SK-N-SH treated with all-trans-retinoic acid at 6 μM for 48 hours (cell line): Measurements from ENCODE around the gene AGPAT4.

ENCODE experiments used
- ATAC-seq: fragments of 200-7000 bp; cut with Tn5 transposase; 3 replicates; pipeline ENCODE4 v1.9.1; 2020; ENCODE audit warnings: mild to moderate bottlenecking, moderate library complexity
- ARNTL ChIP-seq: fragments of 450-650 bp; formaldehyde crosslinking; IDR thresholded peaks from 2 replicates; pipeline ENCODE4 v1.5.0; 2020; ENCODE audit warnings: low read depth, mild to moderate bottlenecking, moderate library complexity, borderline replicate concordance
- BACH2 ChIP-seq: fragments of 250-450 bp; sonication (Bioruptor Pico); IDR thresholded peaks from 2 replicates; pipeline ENCODE4 v1.9.0; 2021; ENCODE audit warnings: mild to moderate bottlenecking, borderline replicate concordance
- CREB5 ChIP-seq: fragments of 250-450 bp; sonication (Bioruptor Pico); IDR thresholded peaks from 2 replicates; pipeline ENCODE4 v1.5.1; 2020; ENCODE audit warnings: low read depth, mild to moderate bottlenecking, moderate library complexity
- CSDC2 ChIP-seq: fragments of 250-450 bp; sonication (Bioruptor Pico); IDR thresholded peaks from 2 replicates; pipeline ENCODE4 v1.5.0; 2020; ENCODE audit warnings: mild to moderate bottlenecking, moderate library complexity
- CSRNP3 ChIP-seq: fragments of 250-450 bp; sonication (Bioruptor Pico); IDR thresholded peaks from 2 replicates; pipeline ENCODE4 v1.5.1; 2021; ENCODE audit warnings: mild to moderate bottlenecking, moderate library complexity
- ESRRG ChIP-seq: fragments of 250-450 bp; sonication (Bioruptor Pico); IDR thresholded peaks from 2 replicates; pipeline ENCODE4 v1.6.1; 2021; ENCODE audit warnings: mild to moderate bottlenecking
- GLIS3 ChIP-seq: fragments of 250-450 bp; sonication (Bioruptor Pico); IDR thresholded peaks from 2 replicates; pipeline ENCODE4 v1.5.0; 2020; ENCODE audit warnings: mild to moderate bottlenecking, moderate library complexity
- ISL1 ChIP-seq: fragments of 250-450 bp; sonication (Bioruptor Pico); IDR thresholded peaks from 2 replicates; pipeline ENCODE4 v2.1.2; 2022; ENCODE audit warnings: mild to moderate bottlenecking, moderate library complexity
- OSR1 ChIP-seq: fragments of 250-450 bp; sonication (Bioruptor Pico); IDR thresholded peaks from 2 replicates; pipeline ENCODE4 v1.8.0; 2022; ENCODE audit warnings: moderate library complexity, mild to moderate bottlenecking, inconsistent platforms
- PATZ1 ChIP-seq: fragments of 250-450 bp; sonication (Bioruptor Pico); IDR thresholded peaks from 2 replicates; pipeline ENCODE4 v1.8.0; 2020; ENCODE audit warnings: mild to moderate bottlenecking, moderate library complexity, borderline replicate concordance
- POU6F1 ChIP-seq: fragments of 250-450 bp; sonication (Bioruptor Pico); IDR thresholded peaks from 2 replicates; pipeline ENCODE4 v1.8.0; 2021; ENCODE audit warnings: low read depth, mild to moderate bottlenecking, moderate library complexity, borderline replicate concordance
- PPARA ChIP-seq: fragments of 250-450 bp; sonication (Bioruptor Pico); IDR thresholded peaks from 2 replicates; pipeline ENCODE4 v1.5.0; 2020; ENCODE audit warnings: mild to moderate bottlenecking, borderline replicate concordance
- RARB ChIP-seq: fragments of 250-450 bp; sonication (Bioruptor Pico); IDR thresholded peaks from 2 replicates; pipeline ENCODE4 v1.8.0; 2021; ENCODE audit warnings: mild to moderate bottlenecking, moderate library complexity
- SNAI2 ChIP-seq: fragments of 250-450 bp; sonication (Bioruptor Pico); IDR thresholded peaks from 2 replicates; pipeline ENCODE4 v1.5.0; 2020; ENCODE audit warnings: mild to moderate bottlenecking, moderate library complexity
- TCF4 ChIP-seq: fragments of 250-450 bp; sonication (Bioruptor Pico); IDR thresholded peaks from 2 replicates; pipeline ENCODE4 v1.8.0; 2021; ENCODE audit warnings: mild to moderate bottlenecking, moderate library complexity, borderline replicate concordance
- TOX ChIP-seq: fragments of 250-450 bp; sonication (Bioruptor Pico); IDR thresholded peaks from 2 replicates; pipeline ENCODE4 v1.8.0; 2021; ENCODE audit warnings: mild to moderate bottlenecking, moderate library complexity, borderline replicate concordance
- TSHZ2 ChIP-seq: fragments of 250-450 bp; sonication (Bioruptor Pico); IDR thresholded peaks from 2 replicates; pipeline ENCODE4 v1.5.0; 2020; ENCODE audit warnings: mild to moderate bottlenecking, moderate library complexity
- ZC3H10 ChIP-seq: fragments of 250-450 bp; sonication (Bioruptor Pico); IDR thresholded peaks from 2 replicates; pipeline ENCODE4 v1.5.1; 2021; ENCODE audit warnings: mild to moderate bottlenecking, moderate library complexity
- ZFP3 ChIP-seq: fragments of 250-450 bp; sonication (Bioruptor Pico); IDR thresholded peaks from 2 replicates; pipeline ENCODE4 v1.5.0; 2020; ENCODE audit warnings: mild to moderate bottlenecking, moderate library complexity
- ZFP30 ChIP-seq: fragments of 450-650 bp; formaldehyde crosslinking; IDR thresholded peaks from 2 replicates; pipeline ENCODE4 v1.5.0; 2022; ENCODE audit warnings: mild to moderate bottlenecking, moderate library complexity
- ZNF565 ChIP-seq: fragments of 450-650 bp; formaldehyde crosslinking; conservative IDR thresholded peaks from 2 replicates; pipeline ENCODE4 v1.5.0; 2020; ENCODE audit warnings: low read depth, mild to moderate bottlenecking, moderate library complexity
- ZNF70 ChIP-seq: fragments of 450-650 bp; formaldehyde crosslinking; IDR thresholded peaks from 2 replicates; pipeline ENCODE4 v1.5.0; 2020; ENCODE audit warnings: mild to moderate bottlenecking, moderate library complexity
- ZNF8 ChIP-seq: fragments of 450-650 bp; formaldehyde crosslinking; IDR thresholded peaks from 2 replicates; pipeline ENCODE4 v1.5.0; 2020; ENCODE audit warnings: mild to moderate bottlenecking, moderate library complexity

AGPAT4 gene

GRCh38 chr6:161154796-161155335 lies 119.0 kb downstream of the AGPAT4 start:
- no peak for TF ChIP-seq TCF4 (CRISPR knock-in tag)
- TF ChIP-seq PATZ1 (CRISPR knock-in tag), result no peak
- no peak for TF ChIP-seq SNAI2 (CRISPR knock-in tag)
- TF ChIP-seq ZNF8 (CRISPR knock-in tag), result no peak
- no peak for TF ChIP-seq ISL1 (CRISPR knock-in tag)
- no peak for TF ChIP-seq ZNF70 (CRISPR knock-in tag)
- TF ChIP-seq POU6F1, result no peak
- no peak for TF ChIP-seq ESRRG (CRISPR knock-in tag)
- TF ChIP-seq ARNTL, result no peak
- no peak for TF ChIP-seq CSRNP3 (CRISPR knock-in tag)
- no peak for TF ChIP-seq PPARA
- TF ChIP-seq ZNF565 (CRISPR knock-in tag), result no peak
- TF ChIP-seq OSR1 (CRISPR knock-in tag), result no peak
- no peak for TF ChIP-seq RARB
- no peak for TF ChIP-seq ZFP3 (CRISPR knock-in tag)
- TF ChIP-seq CREB5 (CRISPR knock-in tag), result no peak
- TF ChIP-seq BACH2 (CRISPR knock-in tag), result no peak
- no peak for TF ChIP-seq ZC3H10 (CRISPR knock-in tag)
- no peak for TF ChIP-seq TOX (CRISPR knock-in tag)
- TF ChIP-seq ZFP30, result no peak
- ATAC-seq, result no peak

GRCh38 chr6:161153725-161154124 lies 120.1 kb downstream of the AGPAT4 start:
- no peak for ATAC-seq

GRCh38 chr6:161152907-161153662 lies 120.8 kb downstream of the AGPAT4 start:
- peak; percentile 92 for ATAC-seq
- no peak for TF ChIP-seq ZNF565 (CRISPR knock-in tag)
- TF ChIP-seq TOX (CRISPR knock-in tag), result no peak
- no peak for TF ChIP-seq GLIS3 (CRISPR knock-in tag)
- TF ChIP-seq PPARA, result no peak
- TF ChIP-seq CSDC2 (CRISPR knock-in tag), result no peak
- no peak for TF ChIP-seq TSHZ2 (CRISPR knock-in tag)
- no peak for TF ChIP-seq ZNF8 (CRISPR knock-in tag)
- no peak for TF ChIP-seq OSR1 (CRISPR knock-in tag)
- no peak for TF ChIP-seq RARB

More at GRCh38 chr6:161153725-161154124, 120.1 kb downstream of the AGPAT4 start:
- no peak for TF ChIP-seq PATZ1 (CRISPR knock-in tag)
- TF ChIP-seq, all 23 proteins: peak for 0
